ENCODE data around the gene KRTAP1-4.
"Not testable (repeated sequence)": the region's sequence is repeated elsewhere in the genome, so short reads cannot be mapped to it uniquely, and the experiment has no call there.

Gene KRTAP1-4

GRCh38 chr17:41029633-41030245 is at the start of gene KRTAP1-4:
Gene KRTAP1-4, minus strand, starts transcription at chr17:41030195. Its CDS starts 117 bp downstream, at chr17:41030078.
- DNase-seq = no peak

DNA sequence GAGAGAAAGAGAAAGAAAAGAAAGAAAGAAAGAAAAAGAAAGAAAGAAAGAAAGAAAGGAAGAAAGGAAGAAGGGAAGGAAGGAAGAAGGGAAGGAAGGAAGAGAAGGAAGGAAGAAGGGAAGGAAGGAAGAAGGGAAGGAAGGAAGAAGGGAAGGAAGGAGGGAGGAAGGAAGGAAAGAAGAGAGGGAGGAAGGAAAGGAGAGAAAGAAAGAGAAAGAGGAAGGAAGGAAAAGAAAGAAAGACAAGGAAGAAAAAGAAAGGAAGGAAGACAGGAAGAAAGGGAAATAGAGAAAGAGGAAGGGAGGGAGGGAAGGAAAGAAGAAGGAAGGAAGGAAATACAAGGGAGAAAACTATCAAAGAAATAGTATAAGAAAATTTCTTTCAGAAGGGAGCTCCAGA is 46.8 kb upstream of the KRTAP1-4 start:
- no peak for DNase-seq

- no peak for DNase-seq
These were observed 43.7 kb upstream of the KRTAP1-4 start for GRCh38 chr17:41073676-41074075.

DNA sequence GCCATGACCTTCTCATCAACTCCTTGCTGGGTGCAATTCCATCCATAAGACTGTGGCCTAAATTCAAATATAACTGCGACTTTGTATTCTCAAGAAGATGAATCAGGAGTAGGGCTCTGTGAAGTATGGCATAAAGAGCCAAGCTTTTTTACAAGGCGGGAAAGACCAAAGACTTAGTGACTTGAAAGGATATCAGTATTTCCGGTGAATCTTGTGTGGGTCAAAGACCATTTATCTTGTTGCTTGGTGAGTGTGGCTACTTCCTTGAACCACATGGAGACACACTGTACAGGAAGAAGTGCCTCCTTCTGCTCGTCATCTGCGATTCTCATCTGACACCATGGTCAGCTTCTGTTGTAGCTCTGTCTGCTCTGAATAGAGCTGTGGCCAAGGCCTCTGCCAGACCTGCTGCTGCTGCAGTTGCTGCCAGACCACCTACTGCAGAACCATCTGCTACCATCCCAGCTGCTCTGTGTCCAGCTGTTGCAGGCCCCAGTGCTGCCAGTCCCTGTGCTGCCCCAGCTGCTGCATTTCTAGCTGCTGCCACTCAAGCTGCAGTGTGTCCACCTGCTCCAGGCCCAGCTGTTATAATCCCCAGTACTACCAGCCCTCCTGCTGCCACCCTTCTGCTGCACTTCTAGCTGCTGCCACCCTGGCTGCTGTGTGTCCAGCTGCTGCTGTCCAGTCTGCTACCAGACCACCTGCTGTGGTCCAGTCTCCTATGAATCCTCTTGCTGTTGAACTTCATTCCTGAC is 41.8 kb upstream of the KRTAP1-4 start:
- DNase-seq = no peak

GRCh38 chr17:41069031-41069430 is 39.0 kb upstream of the KRTAP1-4 start:
- no peak for DNase-seq

DNA sequence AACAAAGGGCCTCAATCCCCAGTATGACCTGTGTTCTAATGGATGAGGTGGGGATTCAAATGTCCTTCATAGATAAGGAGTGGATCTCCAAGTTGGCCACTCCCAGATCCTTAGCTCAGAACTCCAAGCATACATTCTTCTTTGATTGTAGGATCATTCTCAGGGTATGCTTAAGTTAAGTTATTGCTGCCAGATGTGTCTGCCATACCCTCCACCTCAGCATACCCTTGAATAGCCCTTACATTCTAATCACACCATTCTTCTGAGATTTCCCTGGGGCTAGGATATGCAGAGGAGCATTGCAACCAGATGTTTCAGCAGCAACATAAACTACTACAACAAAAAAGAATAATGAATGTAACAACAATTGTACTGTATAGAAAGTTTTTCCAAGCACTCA is 37.3 kb upstream of the KRTAP1-4 start:
- DNase-seq = no peak

- no peak for DNase-seq
These were observed 36.0 kb upstream of the KRTAP1-4 start, which contains the start of gene KRTAP2-4 for GRCh38 chr17:41065829-41066624. Gene KRTAP2-4, minus strand, starts transcription at chr17:41065879. Its CDS starts 34 bp downstream, at chr17:41065845.

DNA sequence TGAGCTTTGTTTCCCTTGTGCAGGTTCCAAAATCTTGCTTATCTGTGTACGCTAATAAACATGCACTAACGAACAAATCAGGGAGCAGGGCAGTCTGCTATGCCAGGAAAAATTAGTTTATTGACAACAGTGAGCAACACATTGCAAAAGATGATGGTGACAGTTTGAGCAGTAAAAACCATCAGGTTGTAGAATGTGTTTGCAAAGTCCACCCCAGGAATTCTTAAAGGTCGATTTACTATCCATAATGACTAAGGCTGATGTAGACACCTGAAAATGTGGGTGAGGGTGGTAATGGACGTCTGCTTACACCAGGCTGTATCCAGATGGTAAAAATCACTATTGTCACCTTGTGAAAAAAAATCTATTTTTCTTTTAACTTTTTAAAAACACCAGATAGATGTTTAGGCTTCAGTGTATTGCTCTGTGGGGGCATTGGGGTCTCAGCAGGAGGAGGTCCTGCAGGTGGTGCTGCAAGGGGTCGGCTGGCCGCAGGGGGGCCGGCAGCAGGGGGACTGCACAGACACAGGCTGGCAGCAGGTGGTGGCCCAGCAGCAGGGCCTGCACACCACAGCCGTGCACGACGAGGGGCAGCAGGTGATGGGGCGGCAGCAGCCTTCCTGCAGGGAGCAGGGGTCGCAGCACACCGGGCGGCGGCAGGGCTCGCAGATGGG is 35.2 kb upstream of the KRTAP1-4 start:
- not testable (repeated sequence) for DNase-seq

- DNase-seq = no peak
These were observed 34.3 kb upstream of the KRTAP1-4 start for GRCh38 chr17:41064301-41064700.

DNA sequence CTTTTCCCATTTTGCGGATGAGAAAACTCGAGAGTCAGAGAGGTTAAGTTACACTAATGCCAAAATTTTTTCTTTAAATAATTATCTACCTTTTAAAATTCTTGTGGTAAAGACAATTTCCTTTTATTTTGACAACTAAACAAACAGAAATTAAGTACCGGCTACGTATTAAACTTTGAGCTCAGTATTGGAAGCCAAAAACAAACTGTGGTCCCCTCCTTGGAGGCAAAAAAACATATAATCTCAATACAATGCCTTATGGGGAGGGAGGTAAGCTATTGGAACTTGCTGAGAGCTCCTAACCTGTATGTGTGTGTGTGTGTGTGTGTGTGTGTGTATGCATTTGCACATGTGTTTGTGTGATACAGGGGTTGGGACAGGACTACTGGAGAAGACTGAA is 33.5 kb upstream of the KRTAP1-4 start:
- DNase-seq = no peak

GRCh38 chr17:41061964-41062363 is 32.0 kb upstream of the KRTAP1-4 start:
- no peak for DNase-seq

GRCh38 chr17:41060052-41060604 is 30.1 kb upstream of the KRTAP1-4 start, which contains the start of gene KRTAP2-3:
Gene KRTAP2-3, minus strand, starts transcription at chr17:41060114. Its CDS starts 64 bp downstream, at chr17:41060050.
- DNase-seq = no peak

- not testable (repeated sequence) for DNase-seq
These were observed 29.5 kb upstream of the KRTAP1-4 start for GRCh38 chr17:41059276-41060051.

DNA sequence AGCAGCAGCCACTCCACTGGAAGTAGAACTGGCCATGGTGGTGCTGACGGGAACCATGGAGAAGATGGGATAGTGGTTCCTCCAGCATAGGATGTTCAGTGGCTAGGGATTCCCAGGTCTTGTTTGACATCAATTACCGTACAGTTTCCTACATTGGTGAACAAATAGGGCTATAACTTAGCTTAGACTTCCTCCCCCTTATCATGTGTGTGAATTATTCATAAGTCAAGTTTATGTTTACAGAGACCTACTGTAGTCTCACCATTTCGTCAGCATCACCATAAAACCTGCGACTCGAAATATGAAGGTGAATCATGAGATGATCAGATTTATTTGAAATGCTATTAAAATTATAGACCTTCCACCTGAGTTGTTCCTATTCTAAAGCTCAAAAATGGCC is 28.7 kb upstream of the KRTAP1-4 start:
- DNase-seq = no peak

DNA sequence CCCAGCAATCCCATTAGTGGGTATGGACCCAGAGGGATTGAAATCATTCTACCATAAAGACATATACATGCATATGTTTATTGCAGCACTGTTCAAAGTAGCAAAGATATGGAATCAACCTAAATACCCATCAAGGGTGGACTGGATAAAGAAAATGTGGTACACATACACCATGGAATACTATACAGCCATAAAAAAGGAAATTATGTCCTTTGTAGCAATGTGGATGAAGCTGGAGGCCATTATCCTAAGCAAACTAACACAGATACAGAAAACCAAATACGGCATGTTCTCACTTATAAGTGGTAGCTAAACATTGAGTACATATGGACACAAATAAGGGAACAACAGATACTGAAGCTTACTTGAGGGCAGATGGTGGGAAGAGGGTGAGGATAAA is 27.6 kb upstream of the KRTAP1-4 start:
- no peak for DNase-seq

DNA sequence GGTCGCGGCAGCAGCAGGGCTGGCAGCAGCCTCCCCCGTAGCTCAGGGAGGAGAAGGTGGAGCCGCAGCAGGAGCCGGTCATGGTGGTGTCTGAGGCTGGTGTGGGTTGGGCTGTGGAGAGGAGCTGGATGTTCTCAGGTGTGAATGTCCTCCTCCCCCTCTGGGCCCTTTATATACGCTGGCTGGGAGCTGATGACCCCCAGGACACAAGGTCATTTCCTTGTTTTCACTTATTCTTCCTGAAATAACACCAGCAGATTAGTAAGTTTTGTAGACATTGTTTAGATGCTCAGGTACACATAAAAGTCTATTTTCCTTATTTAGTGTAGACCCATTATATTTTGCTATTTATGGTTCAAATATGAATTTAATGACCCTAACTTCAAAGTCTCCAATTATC is 25.1 kb upstream of the KRTAP1-4 start, which contains the start of gene KRTAP2-2:
Gene KRTAP2-2 (minus strand): TSS at position 101 of the 400 bp plus-strand sequence. CDS start 19 bp downstream, at position 82.
- not testable (repeated sequence) for DNase-seq

DNA sequence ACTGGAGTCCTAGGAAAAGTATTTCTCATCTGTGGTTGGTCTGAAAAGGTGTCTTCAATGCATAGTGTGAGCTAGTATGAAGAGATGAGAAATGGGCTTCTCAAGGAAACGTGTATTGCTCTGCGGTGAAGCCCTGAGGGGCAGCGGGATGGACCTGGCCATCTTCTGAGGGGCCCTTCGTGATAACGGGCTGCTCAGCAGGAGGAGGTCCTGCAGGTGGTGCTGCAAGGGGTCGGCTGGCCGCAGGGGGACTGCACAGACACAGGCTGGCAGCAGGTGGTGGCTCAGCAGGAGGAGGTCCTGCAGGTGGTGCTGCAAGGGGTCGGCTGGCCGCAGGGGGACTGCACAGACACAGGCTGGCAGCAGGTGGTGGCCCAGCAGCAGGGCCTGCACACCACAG is 24.6 kb upstream of the KRTAP1-4 start:
- DNase-seq = not testable (repeated sequence)

GRCh38 chr17:41054025-41054424 is 24.0 kb upstream of the KRTAP1-4 start:
- DNase-seq = no peak

GRCh38 chr17:41052566-41052965 is 22.6 kb upstream of the KRTAP1-4 start:
- DNase-seq = no peak

DNA sequence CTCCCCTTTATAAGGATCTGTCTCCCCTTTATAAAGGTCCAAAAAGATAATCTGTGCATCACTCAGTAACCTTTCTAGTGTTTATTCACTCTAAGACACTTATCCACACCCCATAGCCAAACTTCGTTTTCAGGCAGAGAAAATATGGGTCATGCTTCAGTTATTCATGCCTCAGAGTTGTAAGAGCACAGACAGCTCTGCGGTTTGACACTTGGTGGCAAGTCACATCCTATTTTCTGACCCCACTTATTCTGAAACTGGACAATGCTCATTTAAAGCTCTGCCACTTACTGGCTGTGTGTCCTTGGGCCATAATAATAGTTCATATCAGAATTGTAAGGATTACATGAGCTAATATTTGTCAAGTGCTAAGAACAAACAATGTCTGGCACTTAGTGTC is 19.1 kb upstream of the KRTAP1-4 start:
- no peak for DNase-seq

DNA sequence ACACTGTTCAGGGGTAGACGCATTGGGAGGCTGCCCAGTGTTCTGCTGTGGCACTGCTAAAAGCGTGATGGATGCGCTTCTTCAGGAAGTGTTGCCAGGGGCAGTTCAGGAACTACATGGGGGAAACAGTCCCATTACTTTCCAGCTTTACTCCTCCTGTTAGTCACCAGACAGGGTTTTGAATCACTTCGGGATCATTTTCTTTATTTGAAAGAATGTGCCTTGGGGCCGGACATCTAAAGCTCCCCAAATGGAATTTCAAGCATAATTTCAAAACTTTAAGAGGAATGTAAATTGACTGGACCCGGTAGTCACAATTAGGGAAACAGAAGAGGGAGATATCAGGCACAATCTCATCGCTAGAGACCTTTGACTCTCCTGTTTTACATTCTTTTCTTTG is 18.4 kb upstream of the KRTAP1-4 start:
- DNase-seq = no peak
